Dedifferentiated amniotic fluid mesenchymal stem cell (primary cell): ENCODE measurements around the gene SCLT1.
"Not testable (repeated sequence)": the region's sequence is repeated elsewhere in the genome, so short reads cannot be mapped to it uniquely, and the experiment has no call there.

Experiments
- DNase-seq: peaks from one replicate; pipeline ENCODE4 v3.0.0-alpha.2; 2016; ENCODE audit errors: extremely low spot score

SCLT1 gene

DNA sequence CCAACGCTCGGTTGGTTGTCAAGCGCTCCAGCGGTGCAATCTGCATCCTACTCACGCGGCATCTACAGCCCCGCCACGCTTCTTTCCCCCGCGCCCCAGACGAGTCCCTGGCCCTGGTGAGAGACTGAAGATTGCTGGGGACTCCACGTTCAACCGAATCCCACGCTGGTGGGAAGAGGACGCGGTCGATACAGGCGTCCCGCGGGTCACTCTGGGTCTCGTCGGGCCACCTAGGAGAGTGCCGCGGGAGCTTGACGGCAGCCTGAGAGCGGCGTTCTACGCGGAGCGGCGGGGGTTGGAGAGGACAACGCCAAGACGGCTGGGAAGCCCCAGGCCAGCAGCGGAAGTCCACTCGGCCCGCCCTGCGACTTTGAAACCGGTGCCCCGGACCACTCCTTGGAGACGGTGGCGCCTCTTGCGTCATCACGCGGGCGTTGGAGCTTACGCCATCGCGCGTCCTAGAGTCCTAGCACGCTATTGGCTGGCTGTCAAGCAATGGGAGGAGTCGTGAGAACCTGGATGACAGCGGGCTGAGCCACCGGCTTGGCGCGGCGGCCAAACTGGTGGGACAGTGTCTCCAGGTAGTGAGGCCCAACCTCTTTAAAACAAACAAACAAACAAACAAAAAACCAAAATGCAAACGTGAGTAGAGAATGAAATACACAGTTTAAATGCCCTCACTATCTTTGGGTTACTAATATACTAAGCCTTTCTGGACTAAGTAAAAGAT, at the start of gene SCLT1:
TSS of gene SCLT1 (minus strand) at position 349 of the 730 bp plus-strand sequence. CDS start 436 bp downstream, outside the sequence.
- DNase-seq, result peak; percentile 97

DNA sequence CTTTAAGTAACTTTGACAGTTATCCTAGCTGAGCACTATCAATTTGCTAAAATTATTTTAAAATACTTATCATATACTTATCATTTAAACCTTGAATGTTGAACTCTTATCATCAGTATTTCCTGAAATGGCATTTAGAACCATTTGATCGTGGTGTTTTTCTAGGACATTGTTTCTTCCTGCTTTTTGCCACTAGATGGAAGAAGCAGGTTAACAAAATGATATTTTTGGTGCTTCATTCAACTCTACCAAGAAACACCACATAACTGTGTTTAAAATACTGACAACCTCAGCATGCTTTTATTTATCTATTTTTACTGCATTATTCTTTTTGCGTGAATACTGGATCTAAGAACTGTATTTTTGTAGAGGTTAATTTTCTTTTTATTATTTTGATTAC, 47.2 kb upstream of the SCLT1 start:
- DNase-seq, result peak; percentile 38

DNA sequence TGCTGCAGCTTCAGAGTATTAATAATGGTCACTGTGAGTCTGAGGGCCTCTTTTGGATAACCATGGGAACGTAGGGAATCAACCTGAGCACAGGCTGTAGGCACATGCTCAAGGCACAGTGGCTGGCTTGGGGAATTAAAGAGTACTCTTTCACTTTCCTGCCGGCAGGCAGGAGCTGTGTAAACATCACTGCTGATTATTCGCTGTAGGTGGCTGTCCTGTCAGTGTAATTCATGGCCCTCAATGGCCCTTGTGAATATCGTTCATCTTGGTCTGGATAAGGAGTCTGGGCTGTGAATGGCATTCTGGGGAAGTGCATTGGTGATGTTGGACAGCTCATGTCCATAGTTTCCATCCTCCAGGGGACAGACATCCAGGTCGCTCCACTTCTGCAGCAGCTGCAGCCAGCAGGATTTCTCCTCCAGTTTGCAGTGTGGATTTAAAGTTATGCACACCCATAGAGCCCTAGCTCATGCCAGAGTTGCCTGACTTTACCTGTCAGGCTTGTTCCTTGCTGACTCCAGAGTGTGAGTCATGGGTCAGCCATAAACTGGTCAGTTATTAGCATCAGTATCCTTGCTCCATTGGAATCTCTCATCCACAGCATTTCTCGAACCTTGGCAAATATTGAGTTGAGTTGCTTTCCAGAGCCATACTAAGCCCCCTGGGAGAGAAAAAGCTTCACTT, 45.6 kb upstream of the SCLT1 start:
- DNase-seq, result no peak

DNA sequence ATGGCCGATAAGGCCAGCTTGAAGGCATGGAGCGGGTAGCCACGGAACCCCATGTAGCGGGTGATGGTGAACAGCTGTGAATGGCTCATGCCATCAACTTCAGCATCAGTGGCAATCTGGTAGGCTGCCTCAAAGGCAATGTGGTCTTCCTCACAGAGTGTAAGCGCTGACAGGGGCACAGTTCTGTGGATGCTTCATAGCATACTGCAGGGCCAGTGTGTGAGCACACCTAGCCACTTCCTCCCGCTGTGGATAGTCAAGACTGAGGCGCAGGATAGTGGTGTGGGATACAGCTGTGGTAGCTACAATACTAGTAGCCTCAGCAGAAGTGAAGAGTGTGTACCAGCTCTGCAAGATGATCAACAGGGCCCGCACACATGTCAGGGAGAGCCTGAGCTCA, 43.1 kb upstream of the SCLT1 start:
- DNase-seq, result no peak

DNA sequence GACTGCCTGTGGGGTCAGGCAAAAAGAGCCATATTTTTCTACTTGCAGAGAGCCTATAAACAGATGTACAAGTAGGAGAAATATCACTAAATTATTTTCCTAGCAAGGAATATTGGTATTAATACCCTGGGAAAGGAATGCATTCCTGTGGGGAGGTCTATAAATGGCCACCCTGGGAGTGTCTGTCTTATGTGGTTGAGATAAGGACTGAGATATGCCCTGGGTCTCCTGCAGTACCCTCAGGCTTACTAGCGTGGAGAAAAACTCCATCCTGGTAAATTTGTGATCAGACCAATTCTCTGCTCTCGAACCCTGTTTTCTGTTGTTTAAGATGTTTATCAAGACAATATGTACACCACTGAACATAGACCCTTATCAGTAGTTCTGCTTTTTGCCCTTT, 38.0 kb upstream of the SCLT1 start:
- DNase-seq, result no peak

DNA sequence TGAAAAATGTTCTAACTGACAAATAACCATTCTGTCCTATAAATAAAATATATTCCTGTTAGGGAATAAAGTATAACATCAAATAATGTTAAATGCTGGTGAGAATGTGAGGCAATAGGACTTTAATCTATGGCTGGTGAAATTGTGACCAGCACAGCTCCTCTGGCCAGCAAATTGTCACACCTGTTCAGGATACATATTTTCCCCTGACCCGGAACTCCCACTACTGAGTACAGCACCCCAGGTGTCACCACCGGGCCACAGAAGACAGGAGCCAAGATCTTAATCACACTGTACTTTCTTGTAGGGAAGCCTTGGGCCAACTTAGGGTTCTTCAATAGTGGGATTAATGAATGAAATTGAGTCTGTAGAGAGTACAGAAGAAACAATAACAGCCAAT, 35.8 kb upstream of the SCLT1 start:
- DNase-seq, result no peak

DNA sequence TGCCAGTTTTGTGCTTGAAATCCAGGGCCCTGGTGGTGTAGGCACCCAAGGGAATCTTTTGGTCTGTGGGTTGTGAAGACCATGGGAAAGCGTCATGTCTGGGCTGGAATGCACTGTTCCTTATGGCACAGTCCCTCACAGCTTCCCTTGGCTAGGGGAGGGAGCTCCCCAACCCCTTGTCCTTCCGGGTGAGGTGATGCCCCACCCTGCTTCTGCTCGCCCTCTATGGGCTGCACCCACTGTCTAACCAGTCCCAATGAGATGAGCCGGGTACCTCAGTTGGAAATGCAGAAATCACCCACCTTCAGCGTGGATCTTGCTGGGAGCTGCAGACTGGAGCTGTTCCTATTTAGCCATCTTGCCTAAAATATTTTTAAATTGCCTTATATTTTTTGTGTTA, 33.3 kb upstream of the SCLT1 start:
- not testable (repeated sequence) for DNase-seq

DNA sequence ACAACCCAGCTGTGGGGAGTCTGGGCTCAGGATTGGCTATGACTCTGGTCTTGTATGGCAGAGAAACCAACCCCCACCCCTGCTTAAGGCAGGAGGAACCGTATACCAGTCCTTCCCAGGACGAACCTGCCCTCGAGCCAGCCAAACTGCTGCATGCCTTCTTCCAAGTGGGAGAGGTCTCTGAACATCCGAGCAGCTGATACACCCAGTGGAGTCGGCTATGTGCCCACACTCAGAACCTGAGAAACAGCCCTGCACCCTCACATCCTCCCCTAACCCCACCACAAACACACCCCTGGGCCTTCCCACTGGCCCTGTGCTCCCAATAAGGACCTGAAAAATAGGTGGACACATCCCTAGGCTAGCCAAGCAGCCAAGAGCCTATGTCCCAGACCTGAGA, 24.4 kb upstream of the SCLT1 start:
- DNase-seq, result no peak

DNA sequence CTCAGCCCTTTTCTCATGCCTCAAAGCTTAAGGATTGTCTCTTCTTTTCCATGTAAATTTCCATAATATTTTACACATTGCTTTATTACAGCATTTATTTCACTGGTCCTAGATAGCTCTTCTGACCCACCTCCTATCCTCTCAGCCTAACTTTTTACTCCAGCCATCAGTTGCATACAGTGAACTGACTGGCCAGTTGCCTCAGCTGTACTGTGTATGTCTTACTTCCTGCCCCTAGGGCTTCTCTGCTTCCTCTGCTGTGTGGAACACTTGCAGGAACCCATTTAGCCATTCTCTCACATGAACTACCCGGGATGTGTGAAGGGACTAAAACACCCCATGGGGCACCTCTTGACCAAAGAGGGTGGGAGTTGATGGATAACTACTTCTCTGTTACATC, 20.6 kb upstream of the SCLT1 start:
- DNase-seq, result no peak

DNA sequence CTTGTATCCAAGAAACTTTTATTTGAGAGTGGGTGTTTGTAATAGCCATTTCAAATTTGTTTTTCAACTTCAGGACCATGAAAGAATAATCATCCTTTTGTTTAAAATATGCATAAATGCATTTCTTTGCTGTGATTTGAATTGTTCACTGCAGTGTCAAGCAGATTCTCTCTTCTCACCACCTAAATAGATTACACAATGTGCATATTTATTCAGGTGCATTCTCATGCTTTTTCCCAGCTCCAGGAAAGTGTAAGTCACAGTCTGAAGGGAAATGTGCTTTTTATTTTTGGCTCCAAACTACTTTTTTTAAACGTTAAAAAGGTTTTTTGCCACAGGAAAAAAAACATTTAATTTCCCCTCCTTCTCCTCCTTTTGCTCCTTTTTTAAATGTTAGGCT, 20.1 kb upstream of the SCLT1 start:
- no peak for DNase-seq

DNA sequence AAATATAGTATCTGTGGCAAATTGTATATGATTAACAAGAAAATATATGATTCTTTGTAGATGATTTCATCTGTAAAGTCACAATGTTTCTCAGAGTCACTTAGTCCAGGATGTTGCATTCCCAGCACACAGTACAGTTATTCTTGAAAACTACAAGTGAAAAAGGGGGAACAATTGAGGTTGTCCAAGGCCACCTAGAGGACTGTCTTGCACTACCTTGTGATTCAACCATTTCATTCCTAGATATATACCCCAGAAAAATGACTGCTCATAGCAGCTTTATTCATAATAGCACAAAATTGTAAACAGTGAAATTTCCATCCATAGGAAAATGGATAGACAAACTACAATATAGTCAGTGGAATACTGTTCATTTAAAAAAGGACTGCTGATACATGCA, 18.6 kb upstream of the SCLT1 start:
- no peak for DNase-seq

DNA sequence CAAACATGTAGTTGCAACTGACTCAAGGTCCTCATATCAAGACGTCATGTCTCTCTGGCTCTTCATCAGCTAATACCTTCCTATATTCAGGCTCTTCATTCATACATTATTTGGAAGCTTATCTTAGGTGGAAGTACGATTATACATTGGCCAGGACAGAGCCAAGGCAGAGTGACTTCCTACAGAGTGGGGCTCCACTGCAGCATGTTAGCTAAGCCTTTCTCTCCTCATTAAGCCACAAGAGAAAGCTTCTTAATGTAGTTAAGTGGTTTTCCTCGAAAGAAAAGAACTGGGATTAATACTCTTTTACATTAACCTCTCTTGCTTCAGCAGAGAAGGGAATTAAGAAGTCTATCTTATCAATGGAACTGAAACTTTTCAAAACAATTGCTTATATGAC, 17.6 kb upstream of the SCLT1 start:
- no peak for DNase-seq

DNA sequence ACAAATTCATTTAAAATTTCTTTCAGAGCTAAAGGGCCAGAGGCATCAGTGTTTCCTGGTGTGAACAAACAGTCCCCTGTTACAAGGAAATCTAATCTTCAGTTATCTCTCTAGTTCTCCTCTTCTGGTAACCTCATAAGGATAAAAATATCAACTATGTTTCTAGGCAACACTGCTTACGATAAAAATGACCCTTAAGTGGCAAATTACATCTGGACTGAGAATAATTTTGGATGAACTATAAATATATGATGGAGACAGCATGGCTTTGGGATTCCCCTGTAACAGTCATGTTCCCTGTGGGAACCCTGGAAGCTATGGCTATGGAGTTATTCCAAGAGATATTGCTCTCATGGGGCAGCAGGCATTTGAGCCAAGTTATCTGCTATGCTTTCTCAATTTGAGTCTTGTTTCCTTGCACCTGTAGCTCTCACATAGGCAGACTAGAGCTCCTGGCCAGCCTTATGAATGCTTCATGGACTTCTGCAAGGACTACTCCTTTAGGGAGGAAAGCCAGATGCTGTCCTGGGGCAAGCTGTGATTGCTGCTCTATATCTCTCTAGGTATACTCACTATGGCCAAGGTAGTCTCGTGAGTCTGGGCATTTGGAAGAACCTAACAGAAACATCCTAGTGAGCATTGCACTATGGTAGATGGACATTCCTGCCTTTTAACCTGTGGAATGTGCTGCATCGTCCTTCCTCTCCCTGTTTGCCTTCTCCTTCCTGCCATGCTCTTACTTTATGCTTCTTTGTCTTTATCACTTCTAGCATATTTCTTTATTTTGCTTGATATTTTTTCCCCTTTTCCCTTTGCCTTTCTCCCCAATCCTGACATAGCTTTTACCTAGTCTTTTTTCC, 16.9 kb upstream of the SCLT1 start:
- DNase-seq, result no peak

DNA sequence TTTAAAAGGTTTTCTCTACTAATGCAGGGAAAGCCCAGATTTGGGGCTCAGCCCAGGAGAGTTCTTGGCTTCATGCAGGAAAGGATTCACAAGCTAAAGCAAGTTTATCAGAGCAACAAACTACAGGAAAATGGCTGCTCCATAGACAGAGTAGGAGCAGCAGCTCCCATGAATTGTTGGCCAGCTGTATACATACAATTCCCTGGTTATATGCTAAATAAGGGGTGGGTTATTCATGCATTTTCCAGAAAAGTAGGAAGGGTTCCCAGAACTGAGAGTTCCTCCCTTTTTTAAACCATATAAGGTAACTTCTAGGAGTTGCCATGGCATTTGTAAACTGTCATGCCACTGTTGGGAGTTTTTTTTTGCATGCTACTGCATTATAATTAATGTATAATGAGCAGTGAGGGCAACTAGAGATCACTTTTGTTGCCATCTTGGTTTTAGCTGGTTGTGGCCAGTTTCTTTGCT, 5.2 kb upstream of the SCLT1 start:
- no peak for DNase-seq

DNA sequence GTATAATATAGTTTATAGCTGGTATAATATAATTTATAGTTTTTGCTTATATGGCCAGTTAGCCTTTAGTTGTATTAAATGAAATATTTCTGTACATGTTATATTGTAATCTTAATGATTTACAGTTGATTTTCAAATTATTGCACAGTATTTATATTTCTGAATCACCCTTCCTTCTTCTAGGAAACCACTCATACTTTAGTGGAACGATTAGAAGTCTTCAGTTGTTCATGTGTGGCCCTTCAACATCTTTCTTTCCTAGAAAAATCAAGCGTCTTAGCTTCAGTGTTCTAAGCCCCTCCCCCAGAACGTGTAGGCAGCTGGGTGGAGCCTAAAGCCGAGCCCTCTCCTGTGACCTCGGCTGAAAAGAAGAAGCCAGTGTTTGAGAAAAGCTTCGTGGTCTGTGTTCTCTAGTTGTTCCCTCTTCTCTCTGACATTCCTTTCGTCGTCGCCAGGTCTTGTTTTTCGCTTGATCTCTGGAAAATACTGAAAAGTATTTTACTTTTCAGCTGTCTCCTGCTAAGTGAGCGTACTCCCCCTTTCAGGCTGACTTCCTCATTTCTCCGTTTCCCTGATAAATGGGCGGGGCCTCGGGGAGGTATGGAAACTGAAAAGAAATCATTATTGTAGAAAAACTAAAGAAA, 2.6 kb upstream of the SCLT1 start, which contains the start of gene C4orf33:
TSS of gene C4orf33 (plus strand) at position 342 of the 644 bp plus-strand sequence. CDS start 6,459 bp downstream, outside the sequence.
- DNase-seq, result peak; percentile 63

DNA sequence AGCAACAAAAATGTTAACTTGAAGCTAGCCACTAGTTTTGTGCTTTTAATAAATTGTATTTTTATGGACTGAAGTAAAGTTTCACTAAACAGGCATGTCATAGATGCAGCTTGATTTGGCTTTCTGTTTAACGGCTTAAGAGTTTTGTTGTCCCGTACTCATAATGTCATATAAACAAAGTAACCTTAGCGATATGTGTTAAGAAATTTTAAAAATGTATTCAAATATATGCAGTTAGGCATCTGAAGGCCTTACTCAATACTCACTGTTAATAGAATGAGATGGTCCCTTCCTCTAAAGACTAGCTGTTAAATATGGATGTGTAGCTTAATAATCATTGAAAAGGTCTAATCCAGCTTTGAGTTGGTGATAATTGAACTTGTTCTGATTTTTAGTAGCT, 1.0 kb upstream of the SCLT1 start:
- no peak for DNase-seq

DNA sequence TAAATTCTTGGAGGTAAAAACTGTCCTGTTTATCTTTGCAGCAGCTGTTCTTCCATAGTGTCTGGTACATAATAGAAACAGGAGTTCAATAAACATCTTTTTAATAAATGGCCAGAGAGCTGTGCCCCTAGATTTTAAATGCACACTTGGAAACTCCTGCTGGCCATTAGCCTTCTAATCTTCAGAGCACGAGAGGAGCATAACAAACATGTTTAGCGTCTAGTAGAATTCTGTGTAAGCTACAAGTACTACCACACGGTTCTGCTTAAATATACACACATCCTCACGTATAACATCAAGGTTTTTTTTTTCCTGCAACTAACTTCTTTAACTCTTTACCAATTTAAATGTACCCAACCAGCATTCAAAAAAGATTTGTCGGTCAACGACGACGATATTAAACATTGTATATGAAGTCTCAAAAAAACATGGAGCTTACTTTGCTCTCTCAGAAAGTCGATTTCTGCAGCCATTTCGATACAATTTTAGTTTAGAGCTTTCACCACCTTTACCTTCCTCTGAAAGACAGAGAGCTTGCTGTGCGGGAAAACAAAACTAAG, 628 bp downstream of the SCLT1 start:
- peak; percentile 39 for DNase-seq

DNA sequence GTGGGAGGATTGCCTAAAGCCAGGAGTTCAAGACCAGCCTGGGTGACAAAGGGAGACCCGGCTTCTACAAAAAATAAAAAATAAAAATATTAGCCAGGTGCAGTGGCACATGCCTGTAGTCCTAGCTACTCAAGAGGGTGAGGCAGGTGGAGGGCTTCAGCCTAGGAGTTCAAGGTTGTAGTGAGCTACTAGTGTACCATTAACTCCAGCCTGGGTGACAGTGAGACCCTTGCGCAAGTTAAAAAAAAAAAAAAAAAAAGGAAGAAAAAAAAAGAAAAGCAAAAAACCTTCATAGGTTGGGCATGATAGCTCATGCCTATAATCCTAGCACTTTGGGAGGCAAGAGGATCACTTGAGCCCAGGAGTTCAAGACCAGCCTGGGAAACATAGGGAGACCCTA, 5.8 kb downstream of the SCLT1 start:
- DNase-seq, result no peak

DNA sequence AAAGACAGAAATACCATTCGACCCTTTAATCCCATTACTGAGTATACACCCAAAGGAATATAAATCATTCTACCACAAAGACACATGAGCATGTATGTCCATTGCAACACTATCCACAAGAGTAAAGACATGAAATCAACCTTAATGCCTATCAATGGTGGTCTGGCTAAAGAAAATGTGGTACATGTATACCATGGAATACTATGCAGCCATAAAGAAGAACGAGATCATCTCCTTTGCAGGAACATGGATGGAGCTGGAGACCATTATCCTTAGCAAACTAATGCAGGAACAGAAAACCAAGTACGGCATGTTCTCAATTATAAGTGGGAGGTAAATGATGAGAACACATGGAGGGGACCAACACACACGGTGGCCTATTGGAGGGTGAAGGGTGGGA, 7.9 kb downstream of the SCLT1 start:
- no peak for DNase-seq

DNA sequence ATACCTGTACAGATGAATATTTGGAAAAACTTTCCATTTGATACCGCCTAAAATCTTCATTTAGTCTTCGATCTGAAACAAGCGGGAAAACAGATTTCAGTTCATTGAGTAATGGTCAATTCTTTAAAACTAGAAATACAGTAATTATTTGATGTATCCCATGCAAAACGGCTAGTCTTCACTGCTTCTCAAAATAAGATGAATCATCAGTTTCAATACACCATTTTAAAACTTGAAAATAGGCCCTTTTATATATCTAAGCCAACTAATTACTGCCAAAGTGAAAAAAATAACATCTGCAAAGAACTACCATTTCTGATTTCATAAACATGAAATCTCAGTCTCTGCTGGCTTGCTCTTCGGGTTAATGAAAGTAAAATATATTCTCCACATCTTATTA, 11.0 kb downstream of the SCLT1 start:
- no peak for DNase-seq

DNA sequence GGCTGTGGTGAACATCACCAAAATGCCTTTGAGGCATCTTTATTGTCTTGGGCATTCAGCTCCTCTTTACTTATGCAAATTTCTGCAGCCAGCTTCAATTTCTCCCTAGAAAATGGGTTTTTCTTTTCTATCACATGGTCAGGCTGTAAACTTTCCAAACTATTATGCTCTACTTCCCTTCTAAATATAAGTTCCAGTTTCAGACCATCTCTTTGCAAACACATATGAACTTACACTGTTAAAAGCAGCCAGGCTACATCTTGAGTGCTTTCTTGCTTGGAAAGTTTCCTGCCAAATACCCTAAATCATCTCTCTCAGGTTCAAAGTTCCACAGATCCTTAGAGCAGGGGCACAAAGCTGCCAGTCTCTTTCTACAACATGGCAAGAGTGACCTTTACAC, 13.2 kb downstream of the SCLT1 start:
- DNase-seq, result no peak

DNA sequence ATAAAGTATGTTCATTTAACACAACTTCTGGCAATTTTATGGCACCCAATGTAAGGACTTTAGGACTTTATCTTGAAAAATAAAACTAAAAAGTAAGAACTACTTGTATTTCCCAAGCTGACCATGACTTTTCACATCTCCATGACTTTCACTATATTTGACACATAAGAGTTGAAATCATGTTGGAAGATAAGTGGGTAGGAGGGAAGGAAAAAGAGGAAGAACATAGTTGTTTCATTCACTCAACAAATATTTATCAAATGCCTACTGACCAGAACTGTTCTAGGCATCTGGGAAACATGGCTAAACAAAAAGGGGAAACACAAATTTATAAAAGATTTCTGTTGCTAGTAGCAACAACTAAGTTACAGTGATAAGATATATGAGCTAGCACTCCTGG, 16.0 kb downstream of the SCLT1 start:
- no peak for DNase-seq
